22Rv1 (cell line): ENCODE results near the gene MSS51.

Experiments used
- H3K27ac ChIP-seq: fragments of 450-650 bp; 2 replicates; pipeline ENCODE4 v1.5.1; 2017
- ZFX ChIP-seq: fragments of 450-650 bp; IDR thresholded peaks from 2 replicates; pipeline ENCODE4 v1.6.1; 2017; ENCODE audit warnings: antibody characterized with exemption, borderline replicate concordance
- TF ChIP-seq, protein P1 (sequence below): fragments of 450-650 bp; IDR thresholded peaks from 2 replicates; pipeline ENCODE4 v1.5.1; 2017; ENCODE audit warnings: mild to moderate bottlenecking

Gene MSS51

DNA sequence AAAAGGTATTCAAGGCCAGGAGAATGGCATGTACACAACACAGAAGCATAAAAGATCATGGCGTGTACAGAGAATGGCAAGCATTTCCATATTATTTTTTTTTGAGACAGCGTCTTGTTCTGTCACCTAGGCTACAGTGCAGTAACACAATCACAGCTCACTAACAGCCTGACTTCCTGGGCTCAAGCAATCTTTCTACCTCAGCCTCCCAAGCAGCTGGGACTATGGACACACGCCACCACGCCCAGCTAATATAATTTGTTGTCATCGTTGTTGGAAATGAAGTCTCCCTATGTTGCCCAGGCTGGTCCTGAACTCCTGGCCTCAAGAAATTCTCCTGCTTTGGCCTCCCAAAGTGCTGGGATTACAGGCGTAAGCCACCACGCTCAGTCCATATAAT lies 46.8 kb downstream of the MSS51 start:
- TF ChIP-seq ZFX, result no peak
- TF ChIP-seq, protein P1, sequence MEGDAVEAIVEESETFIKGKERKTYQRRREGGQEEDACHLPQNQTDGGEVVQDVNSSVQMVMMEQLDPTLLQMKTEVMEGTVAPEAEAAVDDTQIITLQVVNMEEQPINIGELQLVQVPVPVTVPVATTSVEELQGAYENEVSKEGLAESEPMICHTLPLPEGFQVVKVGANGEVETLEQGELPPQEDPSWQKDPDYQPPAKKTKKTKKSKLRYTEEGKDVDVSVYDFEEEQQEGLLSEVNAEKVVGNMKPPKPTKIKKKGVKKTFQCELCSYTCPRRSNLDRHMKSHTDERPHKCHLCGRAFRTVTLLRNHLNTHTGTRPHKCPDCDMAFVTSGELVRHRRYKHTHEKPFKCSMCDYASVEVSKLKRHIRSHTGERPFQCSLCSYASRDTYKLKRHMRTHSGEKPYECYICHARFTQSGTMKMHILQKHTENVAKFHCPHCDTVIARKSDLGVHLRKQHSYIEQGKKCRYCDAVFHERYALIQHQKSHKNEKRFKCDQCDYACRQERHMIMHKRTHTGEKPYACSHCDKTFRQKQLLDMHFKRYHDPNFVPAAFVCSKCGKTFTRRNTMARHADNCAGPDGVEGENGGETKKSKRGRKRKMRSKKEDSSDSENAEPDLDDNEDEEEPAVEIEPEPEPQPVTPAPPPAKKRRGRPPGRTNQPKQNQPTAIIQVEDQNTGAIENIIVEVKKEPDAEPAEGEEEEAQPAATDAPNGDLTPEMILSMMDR, result no peak
- H3K27ac ChIP-seq, result no peak overlapping the region

DNA sequence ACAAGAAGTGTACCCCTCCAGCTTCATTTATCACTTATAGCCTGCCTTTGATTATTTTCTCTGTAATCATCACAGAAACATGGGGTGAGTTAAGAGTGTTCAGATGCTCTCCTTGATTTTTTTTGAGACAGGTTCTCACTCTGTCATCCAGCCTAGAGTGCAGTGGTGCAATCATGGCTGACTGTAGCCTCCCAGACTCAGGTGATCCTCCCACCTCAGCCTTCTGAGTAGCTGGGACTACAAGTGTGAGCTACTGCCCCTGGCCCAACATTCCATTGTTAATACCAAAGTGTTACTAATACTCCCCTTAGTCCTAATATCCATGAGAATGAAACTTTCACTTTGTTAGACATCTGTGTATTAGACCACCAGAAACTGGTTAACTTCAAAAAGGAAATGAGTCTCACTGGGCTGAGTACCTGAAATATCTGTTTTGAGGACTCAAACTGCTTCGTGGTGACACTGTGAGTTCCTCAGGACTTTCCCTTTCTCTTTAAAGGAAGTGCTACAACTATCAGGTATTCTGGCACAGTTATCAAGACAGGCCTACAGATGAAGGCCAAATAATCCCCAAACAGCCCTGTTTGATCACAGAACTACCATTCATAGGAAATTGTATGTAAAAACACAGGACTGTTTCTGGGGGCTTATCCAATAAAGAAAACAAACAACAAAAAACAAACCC lies 54.2 kb downstream of the MSS51 start:
- no peak for TF ChIP-seq ZFX
- TF ChIP-seq, protein P1, result no peak
- H3K27ac ChIP-seq, result no peak overlapping the region

DNA sequence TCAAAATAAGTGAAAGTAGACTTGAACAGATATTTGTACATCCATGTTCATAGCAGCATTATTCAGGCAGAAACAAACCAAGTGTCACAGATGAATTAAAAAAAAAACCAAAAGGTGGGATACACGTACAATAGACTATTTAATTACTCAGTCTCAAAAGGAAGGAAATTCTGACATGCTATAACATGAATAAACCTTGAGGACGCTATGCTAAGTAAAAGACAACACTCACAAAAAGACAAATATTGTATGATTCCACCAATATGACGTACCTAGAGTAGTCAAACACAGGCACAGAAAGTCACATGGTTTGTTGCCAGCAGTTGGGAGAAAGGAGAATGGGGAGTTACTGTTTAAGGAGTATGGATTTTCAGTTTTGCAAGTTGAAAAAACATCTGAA lies 56.7 kb downstream of the MSS51 start:
- TF ChIP-seq, protein P1, result no peak
- no peak for TF ChIP-seq ZFX
- H3K27ac ChIP-seq, result no peak overlapping the region
